HG03139 (cell line): ENCODE data around the gene RNF6.

ENCODE experiments used
- ATAC-seq: cut with Tn5 transposase; IDR thresholded peaks from one replicate; pipeline ENCODE4 v1.9.1; 2021; ENCODE audit not compliant: unreplicated experiment

RNF6 gene

DNA sequence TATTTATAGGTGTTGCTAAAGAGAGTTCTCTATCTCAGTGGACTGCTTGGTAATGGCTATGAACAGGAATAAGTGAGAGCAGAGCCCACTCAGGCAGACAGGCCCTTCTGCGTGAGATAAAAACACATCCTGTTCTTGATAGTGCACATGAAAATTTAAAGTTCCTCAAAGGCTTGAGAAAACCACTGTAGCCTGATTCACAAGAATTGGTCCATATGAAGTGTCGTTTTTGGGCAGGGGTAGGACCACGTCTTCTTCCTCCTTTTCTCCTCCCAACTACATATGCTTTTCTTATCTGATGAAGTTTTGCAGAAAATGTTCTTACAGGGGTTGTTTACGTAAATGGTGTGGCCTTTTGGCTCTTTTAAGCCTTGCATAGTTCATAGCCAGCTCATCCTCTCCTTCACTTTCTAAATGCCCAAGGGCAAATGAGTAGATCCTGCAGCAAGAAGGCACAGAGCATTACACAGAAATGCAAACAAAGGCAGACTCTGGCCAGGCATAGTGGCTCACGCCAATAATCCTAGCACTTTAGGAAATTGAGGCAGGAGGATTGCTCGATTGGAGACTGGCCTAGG, 53.8 kb downstream of the RNF6 start:
- no peak for ATAC-seq

DNA sequence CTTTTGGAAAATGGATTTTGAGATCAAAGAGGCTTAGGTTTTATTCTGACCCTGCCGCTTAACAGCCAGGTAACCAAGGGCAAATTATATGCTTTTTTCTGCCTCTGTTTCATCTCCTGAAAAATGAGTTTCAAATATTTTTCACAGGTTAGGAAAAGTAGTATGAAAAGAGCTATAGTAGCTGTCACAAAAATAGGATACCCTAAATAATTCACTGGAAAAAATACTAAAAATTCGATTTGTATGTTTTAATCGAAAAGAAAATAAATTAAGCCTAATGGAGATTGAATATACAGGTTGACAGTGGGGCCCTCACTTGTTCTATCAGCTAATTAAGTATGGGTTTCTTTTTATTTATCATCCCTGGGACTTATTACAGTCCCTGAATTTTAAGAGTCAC, 58.3 kb downstream of the RNF6 start:
- ATAC-seq, result no peak
